B cell (primary cell): ENCODE data around the gene CARS2. TPM values are rescaled to one million over a fixed set of nuclear protein-coding genes. Genes with fewer than 3 reads are reported as not detected.

ENCODE experiments used
- ATAC-seq: fragments of 200-7000 bp; cut with Tn5 transposase; one replicate; pipeline ENCODE4 v1.10.0; 2021; ENCODE audit warnings: low read depth, mild to moderate bottlenecking, moderate number of reproducible peaks, moderate library complexity
- CTCF ChIA-PET: fragments of 350-600 bp; sonication (Branson Sonifier 250); formaldehyde crosslinking; loops from one replicate; lab custom pipeline; 2021; ENCODE audit warnings: antibody characterized with exemption, inconsistent platforms; lab: Charles Lee
- POLR2A ChIA-PET: fragments of 350-600 bp; sonication (Branson Sonifier 250); formaldehyde crosslinking; loops from one replicate; lab custom pipeline; 2021; ENCODE audit warnings: antibody characterized with exemption; lab: Charles Lee
- DNase-seq: peaks from one replicate; pipeline ENCODE4 v3.0.0; 2013
- H2AFZ ChIP-seq: 2 replicates; pipeline ENCODE4 v1.6.1; 2012; ENCODE audit warnings: mild to moderate bottlenecking, low read depth, low read length; ENCODE audit not compliant: insufficient read depth, poor library complexity, severe bottlenecking
- H3K27ac ChIP-seq, 2 donors: 1 replicate in 1 of 2; 2 replicates in 1 of 2; pipeline ENCODE4 v1.5.1; 2012 to 2013; ENCODE audit warnings: low read length in 2 of 2, mild to moderate bottlenecking in 2 of 2, moderate library complexity in 1 of 2
- H3K27me3 ChIP-seq, 4 experiments: fragments of 200-600 bp in 1 of 4; sonication (generic) in 1 of 4; replicated peaks in 1 of 4; 1 replicate in 2 of 4; 2 replicates in 2 of 4; pipeline versions ENCODE4 v1.6.1 to v1.7.0; 2013 to 2016; ENCODE audit warnings: low read length in 3 of 4, mild to moderate bottlenecking in 2 of 4, mixed read lengths in 1 of 4, moderate library complexity in 1 of 4; ENCODE audit not compliant: insufficient read depth in 4 of 4, control insufficient read depth in 3 of 4; ENCODE audit errors: control extremely low read depth in 1 of 4
- H3K36me3 ChIP-seq, 2 experiments: replicated peaks in 1 of 2; 1 replicate in 1 of 2; 2 replicates in 1 of 2; pipeline versions ENCODE4 v1.6.1 to v1.7.1; 2013; ENCODE audit warnings: low read length in 1 of 2; ENCODE audit not compliant: insufficient read depth in 2 of 2, control insufficient read depth in 1 of 2; ENCODE audit errors: control extremely low read depth in 1 of 2, extremely low read depth in 1 of 2
- H3K4me1 ChIP-seq, 2 donors: fragments of 200-600 bp in 1 of 2; sonication (generic) in 1 of 2; 1 replicate in 1 of 2; 2 replicates in 1 of 2; pipeline versions ENCODE4 v1.5.1 to v1.6.1; 2013 to 2017; ENCODE audit warnings: low read length in 2 of 2; ENCODE audit not compliant: control insufficient read depth in 2 of 2, insufficient read depth in 2 of 2
- H3K4me2 ChIP-seq: replicated peaks from 2 replicates; pipeline ENCODE3; 2012; ENCODE audit warnings: mild to moderate bottlenecking, low read depth, low read length; ENCODE audit not compliant: poor library complexity, severe bottlenecking
- H3K4me3 ChIP-seq, 5 experiments: fragments of 200-600 bp in 1 of 5; sonication (generic) in 1 of 5; 1 replicate in 3 of 5; 2 replicates in 2 of 5; pipeline versions ENCODE4 v1.5.1 to v1.7.0; 2011 to 2016; ENCODE audit warnings: low read length in 4 of 5, mild to moderate bottlenecking in 4 of 5, low read depth in 2 of 5, control low read depth in 1 of 5, moderate library complexity in 1 of 5; ENCODE audit not compliant: insufficient read depth in 1 of 5; ENCODE audit errors: control extremely low read depth in 1 of 5, extremely low read depth in 1 of 5
- H3K79me2 ChIP-seq: fragments of 200-600 bp; sonication (generic); one replicate; pipeline ENCODE4 v1.6.0; 2016; ENCODE audit warnings: low read length; ENCODE audit not compliant: control insufficient read depth, insufficient read depth
- H3K9ac ChIP-seq: fragments of 200-600 bp; sonication (generic); 2 replicates; pipeline ENCODE4 v1.6.1; 2017; ENCODE audit warnings: mild to moderate bottlenecking, low read length, moderate library complexity
- H3K9me3 ChIP-seq, 3 donors: one replicate each; pipeline versions ENCODE4 v1.6.1 to v1.7.1; 2013; ENCODE audit warnings: low read length in 2 of 3; ENCODE audit not compliant: control insufficient read depth in 2 of 3, insufficient read depth in 1 of 3; ENCODE audit errors: control extremely low read depth in 1 of 3
- H4K20me1 ChIP-seq: 2 replicates; pipeline ENCODE4 v1.6.0; 2012; ENCODE audit warnings: mild to moderate bottlenecking, low read length; ENCODE audit not compliant: insufficient read depth, control insufficient read depth, poor library complexity, severe bottlenecking
- H3K27ac Mint-ChIP-seq: one replicate; pipeline ENCODE4 v1.8.0; 2021; ENCODE audit warnings: mixed read lengths
- H3K27me3 Mint-ChIP-seq: one replicate; pipeline ENCODE4 v1.8.0; 2021; ENCODE audit warnings: mixed read lengths
- H3K4me1 Mint-ChIP-seq: one replicate; pipeline ENCODE4 v1.8.0; 2021; ENCODE audit warnings: mixed read lengths
- H3K4me3 Mint-ChIP-seq: one replicate; pipeline ENCODE4 v1.8.0; 2021; ENCODE audit warnings: mixed read lengths
- H3K9me3 Mint-ChIP-seq: one replicate; pipeline ENCODE4 v1.8.0; 2022; ENCODE audit warnings: mixed read lengths; ENCODE audit not compliant: insufficient read depth
- CTCF ChIP-seq: fragments of 200-600 bp; IDR thresholded peaks from one replicate; pipeline ENCODE4 v1.8.0; 2022; ENCODE audit warnings: antibody characterized with exemption, mild to moderate bottlenecking
- EZH2 ChIP-seq: IDR thresholded peaks from 2 replicates; pipeline ENCODE4 v1.6.1; 2012; ENCODE audit warnings: borderline replicate concordance, low read depth, mild to moderate bottlenecking, moderate library complexity, low read length; ENCODE audit not compliant: insufficient read depth, poor library complexity, severe bottlenecking
- WGBS: methylation state at CpG from one replicate; pipeline ENCODE4 v1.1.5; 2013; ENCODE audit warnings: missing lambda C conversion rate; ENCODE audit not compliant: insufficient coverage; 5-methylcytosine and 5-hydroxymethylcytosine counted together
- intact Hi-C: fragments of 100-400 bp; cut with micrococcal nuclease; formaldehyde crosslinking; loops from one replicate; pipeline ENCODE4 v1.10.0; 2022
- polyA plus RNA-seq: library from polyadenylated mRNA; depleted of rRNA; stranded (reverse); fragments of >200 nt; gene quantifications from 2 replicates; pipeline ENCODE4 v1.2.3, GENCODE V29; 2012
- total RNA-seq, 2 donors: library from RNA; stranded (reverse); fragments of 120-200 nt in 1 of 2; gene quantifications; 1 replicate in 1 of 2; 2 replicates in 1 of 2; pipeline versions ENCODE4 v1.2.3 to v1.2.4, GENCODE V29; 2013 to 2022

The CARS2 gene
- total and polyA plus RNA-seq, 2 donors (not counting 1 experiment from before 2014, with no cell fraction given) = 154 to 188 TPM

- Histone ChIP-seq H3K79me2 (peaks cover 39% of the 10 kb centered on the region), H3K9me3 (peaks cover 0 to 8% (median 0%) of the 10 kb centered on the region in 3 donors), H3K4me1 (peaks cover 46 to 60% of the 10 kb centered on the region in 2 donors), H3K27me3 (no peaks in the 10 kb centered on the region), H2AFZ (no peak overlapping the region), H3K27ac (peak overlapping the region; percentile 59 to 72), H3K4me3 (peak overlapping the region in 2 of 5 experiments; percentile 11 to 17), H4K20me1 (no peaks in the 10 kb centered on the region), H3K4me2 (peak overlapping the region; percentile 64), H3K9ac (peak overlapping the region; percentile 16), H3K36me3 (peaks cover 0 to 61% of the 10 kb centered on the region in 2 experiments)
- Mint-ChIP-seq H3K4me3 (peak overlapping the region; percentile 76), H3K27me3 (no peaks in the 10 kb centered on the region), H3K9me3 (no peaks in the 10 kb centered on the region), H3K27ac (peak overlapping the region; percentile 96), H3K4me1 (peaks cover 58% of the 10 kb centered on the region)
- TF ChIP-seq CTCF (no peak), EZH2 (no peak)
- intact Hi-C loops = loop anchor here (1.0 kb wide), 1 partner anchor 11 kb away; no protein-coding TSS in a partner anchor
- 61% methylated on average over 22 of the region's 23 CpGs for WGBS
- DNase-seq = peak; percentile 78
- ChIA-PET POLR2A (interaction anchor here (0.6 to 3.4 kb wide), 4 partner anchors 10 to 49 kb away, joined by 3 to 17 read pairs (median 6); no protein-coding TSS in a partner anchor), CTCF (interaction anchor here (0.5 to 6.3 kb wide), 8 partner anchors 10 to 70 kb away, joined by 3 to 29 read pairs (median 5); no protein-coding TSS in a partner anchor)
- peak; percentile 97 for ATAC-seq
Observed at GRCh38 chr13:110665491-110666254, 40.2 kb downstream of the CARS2 start.
